NCI-H2196 (cell line): ENCODE measurements around the gene IQSEC2.

ENCODE experiments used
- DNase-seq: peaks from one replicate; lab custom pipeline; 2025; ENCODE audit not compliant: unreplicated experiment; lab: John Stamatoyannopoulos, UW

The IQSEC2 gene

DNA sequence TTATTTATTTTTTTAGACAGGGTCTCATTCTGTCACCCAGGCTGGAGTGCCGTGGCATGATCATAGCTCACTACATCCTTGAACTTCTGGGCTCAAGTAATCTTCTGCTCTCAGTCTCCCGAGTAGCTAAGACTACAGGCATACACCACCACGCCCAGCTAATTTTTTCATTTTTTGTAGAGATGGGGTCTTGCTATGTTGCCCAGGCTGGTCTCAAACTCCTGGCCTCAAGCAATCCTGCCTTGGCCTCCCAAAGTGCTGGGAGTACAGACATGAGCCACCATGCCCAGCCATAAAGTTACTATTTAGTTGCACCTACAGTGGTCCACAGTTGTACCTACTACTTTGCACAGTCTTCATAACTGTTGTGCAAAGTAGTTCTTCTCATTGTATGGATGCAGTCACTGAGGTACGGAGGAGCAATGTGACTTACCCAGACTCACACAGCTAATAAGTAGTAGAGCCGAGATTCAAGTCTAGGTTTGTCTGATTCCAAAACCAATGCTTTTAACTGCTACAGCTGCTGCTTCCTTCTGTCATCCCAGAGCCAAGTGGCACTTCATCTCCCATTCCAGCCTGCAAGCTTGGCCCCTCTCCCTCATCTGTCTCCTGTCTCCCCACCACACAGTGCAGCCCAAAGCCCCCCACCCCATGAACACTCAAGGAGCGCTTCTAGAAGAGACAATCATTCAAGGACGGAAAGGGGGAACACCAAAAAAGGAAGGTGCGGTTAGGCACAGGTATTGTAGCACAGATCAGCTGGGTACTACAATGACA is 24.0 kb upstream of the IQSEC2 start:
- DNase-seq = no peak

DNA sequence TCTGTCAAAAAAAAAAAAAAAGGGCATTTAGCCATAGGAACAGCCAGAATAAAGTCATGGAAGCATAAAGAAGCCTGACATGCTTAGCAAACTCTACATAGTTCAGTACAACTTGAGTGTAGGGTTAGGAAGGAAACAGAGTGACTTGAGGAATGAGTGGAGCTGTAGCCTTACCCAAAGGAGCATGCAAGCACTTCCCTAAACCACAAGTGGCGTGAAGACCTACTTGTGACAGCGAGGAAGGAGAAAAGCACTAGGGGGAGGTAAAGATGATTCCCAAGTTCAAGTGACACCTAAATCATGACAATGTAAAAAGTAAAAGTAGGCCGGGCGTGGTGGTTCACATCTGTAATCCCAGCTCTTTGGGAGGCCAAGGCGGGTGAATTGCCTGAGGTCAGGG is 21.8 kb upstream of the IQSEC2 start:
- DNase-seq = no peak

DNA sequence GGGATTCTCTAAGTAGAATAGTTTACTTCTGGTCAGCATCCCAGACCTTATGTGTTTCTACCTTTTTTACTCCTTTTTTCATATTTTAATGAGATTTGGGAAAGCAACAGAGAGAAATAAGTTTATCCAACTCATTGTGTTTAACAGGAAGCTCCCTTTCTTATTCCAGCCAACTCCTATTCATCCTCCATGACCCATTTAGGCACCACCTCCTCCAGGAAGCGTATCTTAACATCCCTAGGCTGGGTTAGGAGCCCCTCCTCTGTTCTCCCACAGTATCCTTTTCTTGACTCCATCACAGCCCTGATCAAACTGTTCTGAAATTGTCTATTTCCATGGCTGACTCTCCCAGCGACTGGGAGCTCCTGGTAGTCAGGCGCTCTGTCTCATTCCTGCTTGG is 18.8 kb upstream of the IQSEC2 start:
- no peak for DNase-seq

DNA sequence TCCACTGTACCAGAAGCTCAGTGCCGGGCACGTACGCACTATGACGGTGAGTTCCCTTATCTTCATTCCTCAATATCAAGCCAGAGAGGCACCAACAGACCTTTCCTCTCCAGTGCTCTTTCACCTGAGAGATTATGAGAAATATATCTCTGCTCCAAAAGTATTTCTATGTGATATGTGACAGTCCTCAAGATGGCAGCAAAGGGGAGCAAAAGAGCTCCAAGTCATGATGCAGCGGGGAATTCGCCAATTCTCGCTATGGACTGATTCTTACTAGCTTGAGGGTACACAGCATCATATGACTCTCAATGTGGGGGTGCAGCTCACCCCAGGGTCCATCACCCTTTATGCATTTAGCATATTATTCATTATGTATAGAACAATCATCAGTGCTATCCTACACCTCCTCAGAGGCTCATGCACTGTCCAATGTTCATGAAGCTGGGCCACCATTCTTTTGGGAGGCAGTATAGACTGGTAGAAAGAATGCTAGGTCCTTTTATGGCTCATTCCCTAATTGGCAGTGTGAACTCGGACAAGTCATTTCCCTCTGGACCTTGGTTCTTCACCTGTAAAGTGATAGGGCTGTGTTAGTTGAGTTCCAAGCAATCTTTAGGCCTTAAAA is 12.8 kb upstream of the IQSEC2 start:
- DNase-seq = peak; percentile 1

DNA sequence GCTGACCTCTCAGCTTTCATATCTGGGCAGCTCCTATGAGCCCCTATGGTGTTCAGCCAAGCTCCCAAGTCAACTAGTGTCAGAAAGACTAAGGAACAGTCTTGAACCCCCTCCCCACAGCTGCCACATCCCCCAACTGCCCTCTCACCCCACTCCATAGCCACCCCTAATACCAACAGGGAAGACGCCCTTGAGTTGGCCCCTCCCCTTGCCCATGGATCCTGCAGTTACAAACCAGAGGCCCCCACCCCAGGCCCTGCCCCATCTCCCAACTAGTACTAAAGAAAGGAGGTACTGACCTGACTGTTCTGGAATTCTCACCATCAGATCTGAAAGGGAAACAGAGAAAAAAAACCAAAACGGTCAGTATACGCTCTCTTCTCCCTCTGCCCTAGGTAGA is 10.2 kb upstream of the IQSEC2 start:
- no peak for DNase-seq

DNA sequence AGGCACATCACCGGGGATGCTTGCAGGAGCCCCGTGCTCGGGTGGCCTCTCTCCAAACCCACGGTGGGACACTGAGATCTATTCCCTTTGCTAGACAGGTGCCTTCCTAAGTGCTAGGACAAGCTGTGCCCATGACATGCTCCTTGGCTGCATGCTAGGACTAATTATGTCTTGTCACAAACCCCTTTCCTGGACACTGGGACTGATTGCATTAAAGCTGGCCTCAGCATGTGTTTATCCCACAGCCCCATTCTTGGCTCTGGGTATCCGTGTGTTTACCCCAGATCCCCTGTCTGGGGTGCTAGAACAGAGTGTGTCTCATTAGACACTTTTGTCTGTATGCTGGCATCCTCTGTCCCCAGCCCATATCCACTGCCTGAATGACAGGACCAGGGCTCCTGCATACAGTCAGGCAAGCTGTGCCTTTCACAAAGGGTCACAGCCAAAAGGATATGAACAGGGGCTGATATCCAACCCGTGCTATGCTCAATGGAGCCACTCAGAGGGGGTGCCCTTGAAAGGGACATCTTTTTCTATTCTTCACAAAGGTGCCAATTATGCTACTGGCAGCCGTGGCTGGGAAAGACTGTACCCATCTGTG is 9.2 kb upstream of the IQSEC2 start:
- DNase-seq = no peak

- peak; percentile 24 for DNase-seq
Measured at GRCh38 chrX:53288189-53288588, 6.8 kb upstream of the IQSEC2 start.

DNA sequence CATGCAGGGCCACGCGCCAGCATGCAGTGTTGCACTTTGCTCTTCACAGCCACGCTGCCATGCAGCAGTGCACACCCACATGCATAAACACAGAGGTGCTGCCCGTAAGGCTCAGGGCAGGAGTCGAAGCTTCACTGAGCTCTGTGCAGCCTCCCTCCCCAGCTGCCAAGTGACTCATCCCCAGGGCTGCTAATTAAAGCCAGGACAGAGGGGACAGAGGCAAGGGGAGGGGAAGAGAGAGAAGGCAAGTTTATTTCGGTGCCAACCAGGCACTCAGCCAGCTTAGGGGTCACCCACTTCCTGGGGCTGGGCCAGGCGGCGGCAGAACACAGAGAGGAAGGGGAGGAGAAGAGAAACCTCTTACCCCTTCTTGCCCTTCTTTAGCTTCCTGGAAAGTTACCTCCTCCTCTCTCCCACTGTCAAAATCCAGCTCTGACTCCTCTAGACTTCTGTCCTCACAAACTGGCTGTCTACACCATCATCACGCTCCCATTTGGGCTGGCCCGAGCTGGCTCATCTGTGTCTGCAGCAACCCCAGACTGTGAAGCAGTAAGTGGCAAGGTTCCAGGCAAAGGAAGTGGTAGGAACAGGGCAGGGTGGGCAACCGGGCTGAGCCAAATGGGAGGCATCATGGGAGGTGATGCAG is 6.2 kb upstream of the IQSEC2 start:
- DNase-seq = peak; percentile 24

- DNase-seq = no peak
Measured at GRCh38 chrX:53286171-53286570, 4.8 kb upstream of the IQSEC2 start.

DNA sequence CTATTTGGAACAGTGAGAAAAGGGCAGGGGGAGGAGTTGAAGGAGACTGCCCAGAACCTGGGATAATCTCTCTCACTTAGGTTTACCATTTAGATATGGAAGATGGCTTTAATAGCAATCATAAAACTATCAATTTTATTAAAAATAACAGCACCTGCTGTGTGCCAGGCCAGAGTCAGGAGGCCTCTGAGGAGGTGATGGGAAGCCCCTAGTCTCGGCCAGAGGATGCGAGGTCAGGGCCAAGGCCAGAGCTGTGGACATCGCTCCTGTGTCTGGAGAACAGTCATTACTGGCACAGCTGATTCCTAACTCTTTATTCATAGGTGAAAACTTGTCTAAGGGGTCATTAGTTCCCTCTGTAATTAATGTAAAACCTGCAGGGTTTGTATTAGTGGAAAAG is 4.2 kb upstream of the IQSEC2 start:
- no peak for DNase-seq

- DNase-seq = peak; percentile 45
Measured at GRCh38 chrX:53284684-53285447, 3.5 kb upstream of the IQSEC2 start.

DNA sequence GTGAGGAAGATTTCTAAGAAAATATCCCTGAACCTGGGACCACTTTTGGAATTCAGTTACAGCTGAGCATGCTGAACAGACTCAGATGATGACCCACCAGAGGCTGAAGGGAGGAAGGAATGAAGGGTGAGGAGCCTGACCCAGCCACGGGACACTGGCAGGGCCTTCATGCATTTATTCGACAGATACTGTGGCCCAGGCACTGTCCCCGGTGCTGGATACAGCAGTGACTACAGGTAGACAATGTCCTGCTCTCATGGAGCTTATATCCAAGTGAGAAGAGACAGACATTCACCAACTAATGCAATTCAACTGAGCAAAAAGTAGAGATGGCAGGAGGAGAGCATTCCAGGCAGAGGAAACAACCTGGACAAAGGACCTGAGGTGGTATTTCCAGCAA is 2.2 kb upstream of the IQSEC2 start:
- DNase-seq = no peak

DNA sequence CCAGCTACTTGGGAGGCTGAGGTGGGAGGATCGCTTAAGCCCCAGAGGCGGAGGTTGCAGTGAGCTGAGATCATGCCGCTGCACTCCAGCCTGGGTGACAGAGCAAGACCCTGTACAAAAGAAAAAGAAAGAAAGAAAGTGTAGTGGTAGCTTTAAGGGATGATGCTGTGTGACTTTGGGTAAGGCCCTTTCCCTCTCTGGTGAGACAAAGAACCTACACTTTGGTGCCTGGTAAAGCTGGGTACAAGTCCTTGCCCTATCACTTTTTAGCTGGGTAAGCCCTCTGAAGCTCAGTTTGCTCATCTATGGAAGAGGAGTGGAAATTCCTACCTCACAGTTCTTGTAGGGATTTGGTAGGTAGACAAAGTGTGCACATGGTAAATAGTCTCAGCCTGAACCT is 1.7 kb upstream of the IQSEC2 start:
- DNase-seq = no peak

- no peak for DNase-seq
Measured at GRCh38 chrX:53281963-53282695, 745 bp upstream of the IQSEC2 start.

- peak; percentile 15 for DNase-seq
Measured at GRCh38 chrX:53280331-53281320, 758 bp downstream of the IQSEC2 start.

DNA sequence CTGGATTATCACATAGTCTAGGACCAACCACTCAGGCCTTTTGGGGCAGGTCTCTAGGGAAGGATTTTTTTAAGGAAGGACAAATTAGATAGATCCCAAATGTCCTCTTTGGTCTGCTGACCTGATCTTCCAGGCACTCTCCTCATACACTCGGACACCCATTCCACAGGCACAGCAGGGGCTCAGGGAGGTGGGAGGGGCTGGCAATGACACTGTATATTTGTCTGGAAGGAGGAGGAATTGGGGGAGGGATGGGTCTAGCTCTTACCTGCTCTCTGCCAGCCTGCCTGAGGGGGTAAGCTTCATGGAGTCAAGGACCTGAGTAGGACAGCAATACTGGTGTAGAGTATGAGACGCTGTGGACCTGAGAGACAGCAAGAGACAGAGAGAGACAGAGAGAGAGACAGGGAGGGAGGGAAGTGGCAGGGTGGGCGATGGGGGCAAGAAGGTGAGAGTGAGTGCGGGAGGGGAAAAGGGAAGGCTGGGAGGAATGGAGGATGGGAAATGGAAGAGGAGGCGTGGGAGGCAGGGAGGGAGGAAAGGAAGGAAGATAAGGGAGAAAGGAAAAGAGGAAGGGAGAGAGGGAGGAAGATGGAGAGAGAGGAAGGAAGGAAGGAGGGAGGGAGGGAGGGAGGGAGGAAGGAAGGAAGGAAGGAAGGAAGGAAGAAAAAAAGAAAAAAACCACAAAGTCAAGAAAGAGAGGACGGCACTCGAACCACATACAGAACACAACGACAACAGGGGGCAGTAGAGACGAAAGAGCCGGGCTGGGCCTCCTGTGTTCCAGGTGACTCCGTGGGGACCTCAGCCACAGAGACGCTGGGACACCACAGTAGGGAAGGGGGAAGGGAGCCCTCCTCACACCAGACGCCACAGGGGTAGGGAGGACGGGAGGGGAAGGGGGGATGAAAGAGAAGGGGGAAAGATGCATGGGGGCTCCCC is 1.8 kb downstream of the IQSEC2 start:
- DNase-seq = no peak

- DNase-seq = no peak
Measured at GRCh38 chrX:53272808-53273337, 8.5 kb downstream of the IQSEC2 start.

GRCh38 chrX:53269536-53270107 is 11.8 kb downstream of the IQSEC2 start:
- no peak for DNase-seq
